GM12865 (cell line): ENCODE data around the gene TNK1.

Source experiments
- DNase-seq: peaks from one replicate; pipeline ENCODE4 v3.0.0; 2010; ENCODE audit warnings: low read depth
- H3K4me3 ChIP-seq: 2 replicates; pipeline ENCODE4 v1.5.1; 2011; ENCODE audit warnings: mild to moderate bottlenecking, low read depth, low read length, control low read depth
- TF ChIP-seq, protein P1 (sequence below): IDR thresholded peaks from 2 replicates; pipeline ENCODE4 v1.5.1; 2011; ENCODE audit warnings: low read length, control low read depth, low read depth, inconsistent platforms; ENCODE audit not compliant: insufficient read depth; ENCODE audit errors: missing control alignments

Gene TNK1

DNA sequence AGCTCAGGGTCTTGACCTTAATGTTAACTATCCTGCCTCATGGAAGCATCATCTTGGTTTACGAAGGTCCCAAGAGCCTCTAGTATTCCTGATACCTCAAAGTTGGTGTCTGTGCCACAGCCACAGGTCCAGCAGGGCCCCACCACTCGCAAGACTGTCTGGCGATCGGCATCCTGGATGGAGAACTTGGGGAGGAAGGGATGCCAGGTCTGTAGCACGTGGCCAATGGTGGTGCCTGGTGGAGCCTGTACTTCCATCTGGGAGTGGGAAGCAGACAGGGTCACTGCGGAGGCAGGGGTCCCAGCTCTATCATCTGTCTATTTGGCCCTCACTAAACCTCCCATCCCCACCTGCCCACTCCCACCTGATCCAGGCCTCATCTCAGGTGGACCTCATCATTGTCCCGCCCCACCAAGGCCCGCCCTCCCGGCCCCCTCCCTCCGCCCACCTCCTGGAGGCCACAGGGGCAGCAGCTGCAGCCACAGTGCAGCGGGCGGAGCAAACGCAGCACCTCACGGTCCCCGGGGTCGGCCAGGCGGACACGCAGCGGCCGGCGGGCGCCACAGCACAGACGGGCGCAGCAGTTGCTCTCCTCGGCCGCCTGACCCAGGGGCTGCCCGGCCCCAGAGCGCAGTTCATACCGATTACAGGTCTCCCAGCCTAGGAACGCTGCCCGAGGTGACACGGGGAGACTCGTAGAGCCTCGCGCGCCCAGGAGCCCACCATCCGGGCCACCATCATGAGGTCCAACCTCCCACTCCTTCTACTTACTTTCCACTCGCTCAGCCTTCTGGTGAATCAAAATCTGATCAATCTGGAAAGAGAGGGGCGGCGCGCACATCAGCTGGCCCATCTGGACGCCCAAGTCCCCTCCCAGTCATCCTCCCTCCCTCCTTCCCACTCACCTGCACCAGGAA lies 12.1 kb downstream of the TNK1 start:
- H3K4me3 ChIP-seq, result peak overlapping the region; percentile 97
- TF ChIP-seq, protein P1, sequence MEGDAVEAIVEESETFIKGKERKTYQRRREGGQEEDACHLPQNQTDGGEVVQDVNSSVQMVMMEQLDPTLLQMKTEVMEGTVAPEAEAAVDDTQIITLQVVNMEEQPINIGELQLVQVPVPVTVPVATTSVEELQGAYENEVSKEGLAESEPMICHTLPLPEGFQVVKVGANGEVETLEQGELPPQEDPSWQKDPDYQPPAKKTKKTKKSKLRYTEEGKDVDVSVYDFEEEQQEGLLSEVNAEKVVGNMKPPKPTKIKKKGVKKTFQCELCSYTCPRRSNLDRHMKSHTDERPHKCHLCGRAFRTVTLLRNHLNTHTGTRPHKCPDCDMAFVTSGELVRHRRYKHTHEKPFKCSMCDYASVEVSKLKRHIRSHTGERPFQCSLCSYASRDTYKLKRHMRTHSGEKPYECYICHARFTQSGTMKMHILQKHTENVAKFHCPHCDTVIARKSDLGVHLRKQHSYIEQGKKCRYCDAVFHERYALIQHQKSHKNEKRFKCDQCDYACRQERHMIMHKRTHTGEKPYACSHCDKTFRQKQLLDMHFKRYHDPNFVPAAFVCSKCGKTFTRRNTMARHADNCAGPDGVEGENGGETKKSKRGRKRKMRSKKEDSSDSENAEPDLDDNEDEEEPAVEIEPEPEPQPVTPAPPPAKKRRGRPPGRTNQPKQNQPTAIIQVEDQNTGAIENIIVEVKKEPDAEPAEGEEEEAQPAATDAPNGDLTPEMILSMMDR, result no peak
- DNase-seq, result no peak

DNA sequence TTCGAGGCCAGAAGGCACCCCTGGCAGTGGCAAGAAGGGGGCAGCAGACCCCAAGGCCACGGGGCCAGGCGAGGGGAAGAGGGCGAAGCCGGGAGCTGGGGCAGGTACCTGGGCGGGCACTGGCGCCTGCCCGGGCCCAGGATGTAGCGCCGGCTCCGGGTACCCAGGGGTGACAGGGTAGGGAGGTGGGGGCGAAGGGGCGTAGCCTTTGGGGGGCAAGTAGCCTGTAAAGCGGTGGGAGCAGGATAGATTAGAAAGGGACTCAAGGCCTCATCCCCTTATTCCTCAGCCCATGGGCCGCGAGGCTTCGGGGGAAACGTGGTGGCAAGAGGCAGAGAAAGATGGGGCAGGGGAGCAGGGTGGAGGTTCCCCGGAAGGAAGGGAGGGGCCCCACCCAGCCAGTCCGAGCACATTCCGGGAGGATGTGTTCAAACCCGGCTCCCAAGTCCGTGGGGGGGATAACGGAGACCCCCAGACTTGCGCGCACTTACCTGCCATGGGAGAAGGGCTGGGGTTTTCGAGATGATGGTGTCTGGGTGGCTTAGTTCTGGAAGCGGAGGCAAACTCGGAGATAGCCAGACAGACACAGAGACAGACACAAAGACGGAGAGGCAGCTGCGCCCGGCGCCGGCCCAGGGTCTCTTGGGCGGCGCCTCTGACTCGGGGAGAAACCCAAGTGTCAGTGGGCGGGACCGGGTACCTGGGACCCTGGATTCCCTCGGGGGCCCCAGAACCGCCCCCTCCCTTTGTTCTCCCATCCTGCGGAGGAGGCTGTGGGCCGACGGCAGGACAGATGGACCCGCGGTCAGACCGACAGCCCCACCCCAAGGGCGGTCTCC lies 12.9 kb downstream of the TNK1 start:
- no peak for DNase-seq
- TF ChIP-seq, protein P1, result no peak
- peak overlapping the region; percentile 97 for H3K4me3 ChIP-seq

DNA sequence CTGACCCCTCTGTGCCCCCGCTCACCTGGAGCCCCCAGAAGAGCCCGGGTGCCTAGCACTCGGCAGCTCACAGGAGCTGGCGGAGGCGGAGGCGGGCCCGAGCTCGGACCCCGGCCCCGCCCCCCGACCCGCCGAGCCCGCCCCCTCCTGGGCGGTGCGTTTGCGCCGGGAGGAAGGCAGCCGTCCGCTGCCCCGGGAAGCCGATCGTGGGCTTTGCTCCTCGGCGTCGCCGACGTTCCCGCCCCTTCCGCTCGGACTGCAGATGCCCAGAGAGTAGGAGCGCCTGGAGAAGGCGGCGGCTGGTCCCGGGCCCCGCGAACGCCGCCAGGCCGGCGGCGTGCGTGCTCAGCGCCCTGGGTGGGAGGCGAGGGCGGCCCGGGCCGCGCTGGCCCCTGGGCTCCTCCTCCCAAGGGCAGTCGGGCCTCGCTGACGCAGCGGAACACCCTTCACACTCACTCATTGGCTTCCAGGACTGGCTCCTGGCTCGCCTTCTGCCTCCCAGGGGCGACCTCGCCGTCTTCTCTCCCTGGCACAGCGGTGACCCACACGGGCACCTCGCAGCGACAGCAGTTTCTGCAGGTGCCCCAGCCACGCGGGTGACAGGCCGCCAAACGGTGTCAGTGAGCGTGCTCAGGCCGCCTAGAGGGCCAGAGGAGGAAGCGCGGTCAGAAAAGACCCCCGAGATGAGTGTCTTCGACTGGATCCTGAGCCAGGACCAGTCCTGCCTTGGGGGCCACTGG lies 13.7 kb downstream of the TNK1 start, which contains the start of gene PLSCR3:
TSS of gene PLSCR3 (minus strand) at position 74 of the 740 bp plus-strand sequence. CDS start 415 bp downstream, outside the sequence.
- peak; percentile 91 for DNase-seq
- peak within 1 kb of the TSS; percentile 97 for H3K4me3 ChIP-seq
- TF ChIP-seq, protein P1, result peak; percentile 41

DNA sequence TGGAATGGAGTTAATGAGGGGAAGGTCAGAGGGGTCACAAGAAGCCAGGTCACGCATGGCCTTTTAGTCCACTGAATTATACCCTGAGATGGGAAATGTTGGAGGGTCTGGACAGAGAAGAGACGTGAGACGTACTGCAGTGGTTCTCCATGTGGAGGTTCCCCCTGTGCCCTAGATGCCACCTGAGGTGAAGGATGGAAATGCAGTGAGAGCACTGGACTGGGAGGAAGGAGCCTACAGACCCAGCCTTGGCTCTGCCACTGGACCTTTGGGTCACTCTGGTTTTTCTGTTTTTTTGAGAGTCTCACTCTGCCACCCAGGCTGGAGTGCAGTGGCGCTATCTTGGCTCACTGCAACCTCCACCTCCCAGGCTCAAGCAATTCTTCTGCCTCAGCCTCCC lies 15.3 kb downstream of the TNK1 start:
- TF ChIP-seq, protein P1, result no peak
- H3K4me3 ChIP-seq, result no peak overlapping the region
- no peak for DNase-seq

DNA sequence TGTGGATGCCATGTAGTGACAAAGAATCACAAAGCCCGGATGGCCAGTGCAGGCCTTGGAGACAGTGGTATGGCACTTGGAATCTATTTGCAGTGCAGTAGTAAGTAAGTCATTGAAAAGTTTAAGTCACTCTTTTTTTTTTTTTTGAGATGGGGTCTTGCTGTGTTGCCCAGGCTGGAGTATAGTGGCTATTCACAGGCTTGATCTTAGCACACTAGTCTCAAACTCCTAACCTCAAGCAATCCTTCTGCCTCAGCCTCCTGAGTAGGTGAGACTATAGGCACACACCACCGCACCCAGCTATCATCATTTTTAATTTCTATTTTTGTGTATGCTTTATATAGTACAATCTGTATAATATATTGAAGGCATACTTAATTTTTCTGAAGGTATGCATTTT lies 17.7 kb downstream of the TNK1 start:
- TF ChIP-seq, protein P1, result no peak

DNA sequence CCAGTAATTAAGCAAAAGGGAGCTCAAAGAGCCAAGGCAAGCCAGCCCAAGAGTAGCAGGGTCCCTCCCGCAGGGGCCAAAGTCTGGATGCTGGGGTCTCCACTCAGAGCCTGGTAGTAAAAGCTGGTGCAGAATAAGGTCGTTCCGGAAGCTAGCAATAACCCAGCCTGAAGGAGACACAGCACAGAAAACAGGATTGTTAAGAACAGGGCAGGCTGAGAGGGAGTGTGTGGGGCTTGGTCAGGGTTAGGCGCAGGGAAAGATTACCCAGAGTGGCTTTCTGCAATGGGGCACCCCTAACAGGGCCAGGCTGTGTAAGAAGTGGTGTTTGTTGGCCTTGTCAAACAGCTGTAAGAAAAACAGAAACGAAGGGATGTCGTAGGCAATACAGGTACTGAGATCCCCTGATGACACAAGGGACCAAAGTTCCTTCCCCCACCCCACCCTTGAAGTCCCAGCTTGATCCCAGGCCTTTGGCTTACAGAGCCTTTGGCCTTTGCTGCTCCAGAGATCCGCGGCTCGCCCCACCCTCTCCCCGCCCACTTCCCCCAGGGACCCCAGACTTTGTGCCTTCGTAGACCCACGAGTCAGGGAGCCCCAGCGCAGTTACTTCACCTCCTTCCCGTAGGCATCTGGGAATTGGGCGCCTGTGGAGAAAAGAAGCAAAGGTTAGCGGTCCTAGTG lies 22.3 kb downstream of the TNK1 start:
- peak; percentile 9 for DNase-seq
- TF ChIP-seq, protein P1, result no peak
- peak overlapping the region; percentile 51 for H3K4me3 ChIP-seq

More for the DNA sequence above, 17.7 kb downstream of the TNK1 start:
- no peak for DNase-seq
- no peak overlapping the region for H3K4me3 ChIP-seq
